GM12878 (cell line): ENCODE results near the gene MYCN. TPM values are rescaled to one million over a fixed set of nuclear protein-coding genes. Genes with fewer than 3 reads are reported as not detected.

ENCODE experiments used
- ATAC-seq: fragments of 200-7000 bp; cut with Tn5 transposase; 3 replicates; pipeline ENCODE4 v1.9.1; 2020; ENCODE audit warnings: mild to moderate bottlenecking, moderate library complexity
- BruUV-seq: library from RNA; stranded (reverse); fragments of 400-500 nt; replicated peaks from 2 replicates; lab custom pipeline; 2021; lab: Mats Ljungman, UMichigan
- CTCF ChIA-PET: fragments of 300-600 bp; sonication (Branson Sonifier 250); formaldehyde crosslinking; extraction: SDS; loops from one replicate; lab custom pipeline; 2021; ENCODE audit warnings: inconsistent platforms; lab: Yijun Ruan, JAX
- POLR2A ChIA-PET: fragments of 350-600 bp; formaldehyde crosslinking; extraction: SDS; loops from one replicate; lab custom pipeline; 2021; ENCODE audit warnings: inconsistent platforms; lab: Charles Lee
- RAD21 ChIA-PET: fragments of 300-600 bp; sonication (Branson Sonifier 250); formaldehyde crosslinking; loops from one replicate; lab custom pipeline; 2023; ENCODE audit warnings: antibody characterized with exemption; ENCODE audit not compliant: unreplicated experiment; lab: Charles Lee
- SMC1A ChIA-PET: fragments of 300-600 bp; sonication (Branson Sonifier 250); formaldehyde crosslinking; loops from one replicate; lab custom pipeline; 2023; ENCODE audit not compliant: unreplicated experiment, uncharacterized antibody; lab: Charles Lee
- DNase-seq: peaks from one replicate; pipeline ENCODE4 v3.0.0-alpha.2; 2011; ENCODE audit warnings: low read depth, low spot score
- FAIRE-seq: peaks from 3 replicates; lab custom pipeline; 2011; peaks lifted over from hg19 to GRCh38; lab: Jason Lieb, UNC
- H2AFZ ChIP-seq: 2 replicates; pipeline ENCODE4 v1.6.0; 2011; ENCODE audit warnings: low read depth, low read length, control low read depth; ENCODE audit not compliant: control insufficient read depth
- H3K27ac ChIP-seq: 2 replicates; pipeline ENCODE4 v1.5.1; 2011; ENCODE audit warnings: control low read depth; ENCODE audit not compliant: control insufficient read depth, insufficient read depth
- H3K27me3 ChIP-seq, 2 experiments: replicated peaks in 1 of 2; 2 replicates each; pipeline versions ENCODE4 v1.6.0 to v1.6.1; 2011; ENCODE audit warnings: low read length in 1 of 2; ENCODE audit not compliant: control insufficient read depth in 2 of 2, insufficient read depth in 2 of 2
- H3K36me3 ChIP-seq, 2 experiments: 2 replicates each; pipeline ENCODE4 v1.5.1; 2011; ENCODE audit warnings: low read length in 1 of 2; ENCODE audit not compliant: control insufficient read depth in 2 of 2, insufficient read depth in 2 of 2
- H3K4me1 ChIP-seq: 2 replicates; pipeline ENCODE4 v1.6.1; 2011; ENCODE audit warnings: mild to moderate bottlenecking, low read length, moderate library complexity, mixed read lengths; ENCODE audit not compliant: control insufficient read depth, insufficient read depth
- H3K4me2 ChIP-seq: 2 replicates; pipeline ENCODE4 v1.6.0; 2011; ENCODE audit warnings: control low read depth; ENCODE audit not compliant: control insufficient read depth, insufficient read depth
- H3K4me3 ChIP-seq: fragments of 200-600 bp; sonication (generic); 2 replicates; pipeline ENCODE4 v1.5.1; 2016
- H3K79me2 ChIP-seq: 2 replicates; pipeline ENCODE4 v1.6.0; 2011; ENCODE audit warnings: low read length; ENCODE audit not compliant: control insufficient read depth, insufficient read depth
- H3K9ac ChIP-seq: 2 replicates; pipeline ENCODE4 v1.8.0; 2011; ENCODE audit warnings: low read length, control low read depth, mixed read lengths; ENCODE audit not compliant: control insufficient read depth, insufficient read depth
- H3K9me3 ChIP-seq: replicated peaks from 3 replicates; pipeline ENCODE4 v1.5.1; 2011; ENCODE audit warnings: mild to moderate bottlenecking, low read length; ENCODE audit not compliant: control insufficient read depth, insufficient read depth
- H4K20me1 ChIP-seq: 2 replicates; pipeline ENCODE4 v1.6.0; 2011; ENCODE audit not compliant: control insufficient read depth, insufficient read depth
- BHLHE40 ChIP-seq, 2 experiments: fragments of 450-650 bp in 1 of 2; IDR thresholded peaks; 2 replicates each; pipeline ENCODE4 v1.6.1; 2011 to 2017; ENCODE audit warnings: low read depth in 2 of 2, borderline replicate concordance in 1 of 2, improper control_type of control experiment in 1 of 2, low read length in 1 of 2, mild to moderate bottlenecking in 1 of 2
- CHD4 ChIP-seq: fragments of 200-600 bp; sonication (generic); IDR thresholded peaks from 2 replicates; pipeline ENCODE4 v1.6.1; 2016; ENCODE audit warnings: mild to moderate bottlenecking
- E4F1 ChIP-seq: fragments of 450-650 bp; IDR thresholded peaks from 2 replicates; pipeline ENCODE4 v1.6.1; 2018; ENCODE audit warnings: borderline replicate concordance, mild to moderate bottlenecking; ENCODE audit not compliant: partially characterized antibody
- HCFC1 ChIP-seq: fragments of 150-350 bp; IDR thresholded peaks from 2 replicates; pipeline ENCODE4 v1.6.1; 2014; ENCODE audit warnings: low read length
- HDAC6 ChIP-seq: fragments of 200-600 bp; sonication (generic); IDR thresholded peaks from one replicate; pipeline ENCODE4 v1.8.0; 2017; ENCODE audit warnings: antibody characterized with exemption; ENCODE audit not compliant: unreplicated experiment
- HSF1 ChIP-seq: fragments of 150-350 bp; IDR thresholded peaks from 2 replicates; pipeline ENCODE4 v1.6.1; 2014; ENCODE audit warnings: mild to moderate bottlenecking, low read depth, low read length
- JUND ChIP-seq: IDR thresholded peaks from 2 replicates; pipeline ENCODE4 v1.6.1; 2012; ENCODE audit warnings: low read depth, mild to moderate bottlenecking, low read length, improper control_type of control experiment, moderate library complexity
- MYC ChIP-seq: IDR thresholded peaks from 2 replicates; pipeline ENCODE4 v1.6.1; 2011; ENCODE audit warnings: mild to moderate bottlenecking, low read length, moderate library complexity, inconsistent platforms; ENCODE audit not compliant: insufficient read depth, insufficient replicate concordance, insufficient read length, severe bottlenecking
- PKNOX1 ChIP-seq: fragments of 450-650 bp; IDR thresholded peaks from 2 replicates; pipeline ENCODE4 v1.6.1; 2016; ENCODE audit warnings: mild to moderate bottlenecking
- POLR2A ChIP-seq: IDR thresholded peaks from 2 replicates; pipeline ENCODE4 v1.6.1; 2011; ENCODE audit warnings: low read depth, mild to moderate bottlenecking, low read length
- POU2F2 ChIP-seq: IDR thresholded peaks from 3 replicates; pipeline ENCODE4 v1.6.1; 2011; ENCODE audit warnings: low read depth, mild to moderate bottlenecking, low read length, borderline replicate concordance
- RAD21 ChIP-seq: IDR thresholded peaks from 2 replicates; pipeline ENCODE4 v1.6.1; 2011; ENCODE audit warnings: mild to moderate bottlenecking, low read depth, low read length, moderate library complexity; ENCODE audit not compliant: insufficient read depth
- STAT1 ChIP-seq: fragments of 450-650 bp; conservative IDR thresholded peaks from 2 replicates; pipeline ENCODE4 v1.6.1; 2014; ENCODE audit warnings: antibody characterized with exemption, mild to moderate bottlenecking
- ZBED1 ChIP-seq: IDR thresholded peaks from 2 replicates; pipeline ENCODE4 v1.6.1; 2016; ENCODE audit warnings: borderline replicate concordance
- ZNF384 ChIP-seq: IDR thresholded peaks from 2 replicates; pipeline ENCODE4 v1.6.1; 2012; ENCODE audit warnings: low read depth, mild to moderate bottlenecking, low read length, improper control_type of control experiment, borderline replicate concordance
- WGBS: methylation state at CpG from one replicate; pipeline ENCODE4 v1.1.6; 2016; ENCODE audit warnings: low lambda C conversion rate; ENCODE audit not compliant: insufficient replicate concordance, insufficient coverage; ENCODE audit errors: missing lambda C conversion rate; 5-methylcytosine and 5-hydroxymethylcytosine counted together
- in situ Hi-C: fragments of 300-500 bp; cut with MboI; formaldehyde crosslinking; loops from 9 replicates; pipeline ENCODE4 v1.14.3; 2018; ENCODE audit warnings: mixed read lengths
- intact Hi-C: fragments of 100-400 bp; cut with micrococcal nuclease; formaldehyde crosslinking; loops from one replicate; pipeline ENCODE4 v1.14.2; 2022; ENCODE audit not compliant: unreplicated experiment
- polyA plus RNA-seq, 11 experiments: library from polyadenylated mRNA; depleted of rRNA in 4 of 11; unstranded in 6 of 11; stranded (reverse) in 5 of 11; fragments of >200 nt; fragmentation: Nextera tagmentation in 4 of 11; fragmentation: Illumina TruSeq in 1 of 11; extraction: Ambion mirVana in 4 of 11; extraction: Trizol in 1 of 11; gene quantifications; 1 replicate in 1 of 11; 2 replicates in 10 of 11; pipeline versions ENCODE4 v1.2.1 to v1.2.3, GENCODE V29; 2011 to 2016; ENCODE audit warnings: inconsistent platforms in 2 of 11, missing spikeins in 2 of 11, low read depth in 1 of 11
- total RNA-seq, 4 experiments: library from RNA; depleted of rRNA in 3 of 4; stranded (reverse); fragments of >200 nt in 3 of 4; fragmentation: Illumina TruSeq in 1 of 4; extraction: Trizol in 1 of 4; gene quantifications; 2 replicates each; pipeline versions ENCODE4 v1.2.1 to v1.2.3, GENCODE V29; 2013 to 2021

Gene MYCN
- total and polyA plus RNA-seq, 10 of the 15 experiments (the other 5 are each of a cell fraction or from before 2014, with no cell fraction given) = not detected

GRCh38 chr2:15982285-15983044, 42.1 kb downstream of the MYCN start:
- no peak overlapping the region for H3K9ac ChIP-seq
- H4K20me1 ChIP-seq = no peaks in the 10 kb centered on the region
- no peaks in the 10 kb centered on the region for H3K79me2 ChIP-seq
- DNase-seq = no peak
- H3K36me3 ChIP-seq = no peaks in the 10 kb centered on the region
- SMC1A ChIA-PET = interaction anchor here (0.7 kb wide), 1 partner anchor 36 kb away, joined by 3 read pairs; no protein-coding TSS in a partner anchor
- H3K27ac ChIP-seq = no peak overlapping the region
- no peak for FAIRE-seq
- BruUV-seq = no TSS peak
- TF ChIP-seq RAD21 = no peak
- no peak for TF ChIP-seq POU2F2
- TF ChIP-seq MYC = no peak
- TF ChIP-seq HDAC6 = no peak
- TF ChIP-seq BHLHE40 (IDR thresholded peaks at IDR 0.05; ENCODE audit: borderline replicate concordance in 1 of 2, low read depth in 2 of 2, low read length in 1 of 2) = no peak
- TF ChIP-seq ZNF384 = no peak
- no peak for TF ChIP-seq ZBED1
- no peak for TF ChIP-seq HSF1
- TF ChIP-seq POLR2A = no peak
- no peak for TF ChIP-seq E4F1
- no peak for TF ChIP-seq STAT1
- TF ChIP-seq HCFC1 = no peak
- TF ChIP-seq CHD4 = no peak
- no peak for TF ChIP-seq PKNOX1
- TF ChIP-seq JUND = no peak
- TF ChIP-seq, all 136 proteins: peak for 0
- no peaks in the 10 kb centered on the region for H3K4me1 ChIP-seq
- H3K27me3 ChIP-seq = peaks cover 0 to 2% of the 10 kb centered on the region in 2 experiments; a peak in 2 of 4 replicates
- ATAC-seq = no peak
- 1% methylated on average over 10 of the region's 10 CpGs for WGBS
- in situ Hi-C loops (no loop called here), intact Hi-C loops (no loop called here)
- no peak overlapping the region for H2AFZ ChIP-seq
- no peak overlapping the region for H3K4me2 ChIP-seq
- POLR2A ChIA-PET = no interaction called here
- no peak overlapping the region for H3K4me3 ChIP-seq
- H3K9me3 ChIP-seq = no peaks in the 10 kb centered on the region
- RAD21 ChIA-PET = no interaction called here
- CTCF ChIA-PET = no interaction called here
